Measurements from ENCODE around the gene MKKS.
A peak's percentile ranks its signal among the peaks of the same experiment; 100 is the strongest.

MKKS gene

GRCh38 chr20:10449270-10449669, 15.2 kb upstream of the MKKS start:
- no peak overlapping the region for H3K4me2 ChIP-seq (ENCODE audit: insufficient read depth, low read length)
- peaks cover 48% of the 10 kb centered on the region for H3K4me1 ChIP-seq (ENCODE audit: insufficient read depth, low read length)
- H2AFZ ChIP-seq (ENCODE audit: low read depth, low read length), result no peak overlapping the region
- DNase-seq (no peak), ATAC-seq (ENCODE audit: insufficient read depth, low read depth) (no peak)
- H3K36me3 ChIP-seq (ENCODE audit: insufficient read depth, low read length), result 0 out of 2 replicates have a peak, but pooled peaks cover 3% of the 10 kb centered on the region
- H3K4me3 ChIP-seq (ENCODE audit: low read depth in 1 of 2, low read length in 2 of 2), result no peak overlapping the region
- TF ChIP-seq CTCF (IDR thresholded peaks at IDR 0.05; ENCODE audit: borderline replicate concordance, extremely low read depth, low read length, poor library complexity, severe bottlenecking), result no peak
- H3K79me2 ChIP-seq (ENCODE audit: insufficient read depth, low read length), result peaks cover 75% of the 10 kb centered on the region
- H3K27me3 ChIP-seq (ENCODE audit: insufficient read depth, low read length, poor library complexity), result no peaks in the 10 kb centered on the region
- peak overlapping the region; percentile 60; the same call in 1 of the 2 replicates for H3K27ac ChIP-seq (ENCODE audit: low read length)
- H3K9ac ChIP-seq (ENCODE audit: low read depth, low read length), result no peak overlapping the region
- H3K9me3 ChIP-seq (ENCODE audit: insufficient read depth, low read length, severe bottlenecking), result no peaks in the 10 kb centered on the region
- no peaks in the 10 kb centered on the region for H4K20me1 ChIP-seq (ENCODE audit: insufficient read depth, low read length)

GRCh38 chr20:10448270-10449156, 14.5 kb upstream of the MKKS start:
- Histone ChIP-seq H3K4me1 (ENCODE audit: insufficient read depth, low read length) (peaks cover 40% of the 10 kb centered on the region), H3K4me2 (ENCODE audit: insufficient read depth, low read length) (no peak overlapping the region), H3K27me3 (ENCODE audit: insufficient read depth, low read length, poor library complexity) (no peaks in the 10 kb centered on the region), H2AFZ (ENCODE audit: low read depth, low read length) (no peak overlapping the region), H3K36me3 (ENCODE audit: insufficient read depth, low read length) (0 out of 2 replicates have a peak, but pooled peaks cover 3% of the 10 kb centered on the region), H3K27ac (ENCODE audit: low read length) (peak overlapping the region; percentile 88), H4K20me1 (ENCODE audit: insufficient read depth, low read length) (no peaks in the 10 kb centered on the region), H3K9me3 (ENCODE audit: insufficient read depth, low read length, severe bottlenecking) (no peaks in the 10 kb centered on the region), H3K9ac (ENCODE audit: low read depth, low read length) (no peak overlapping the region), H3K79me2 (ENCODE audit: insufficient read depth, low read length) (peaks cover 71% of the 10 kb centered on the region), H3K4me3 (ENCODE audit: low read depth in 1 of 2, low read length in 2 of 2) (no peak overlapping the region)
- no peak for DNase-seq
- ATAC-seq (ENCODE audit: insufficient read depth, low read depth), result no peak
- no peak for TF ChIP-seq CTCF (IDR thresholded peaks at IDR 0.05; ENCODE audit: borderline replicate concordance, extremely low read depth, low read length, poor library complexity, severe bottlenecking)
- no peak for TF ChIP-seq EZH2 (IDR thresholded peaks at IDR 0.05; ENCODE audit: borderline replicate concordance, low read depth, low read length, severe bottlenecking)

- TF ChIP-seq EZH2 (IDR thresholded peaks at IDR 0.05; ENCODE audit: borderline replicate concordance, low read depth, low read length, severe bottlenecking), result no peak
- TF ChIP-seq CTCF (IDR thresholded peaks at IDR 0.05; ENCODE audit: borderline replicate concordance, extremely low read depth, low read length, poor library complexity, severe bottlenecking), result peak; percentile 53
- peak; percentile 85 for DNase-seq
- Histone ChIP-seq H2AFZ (ENCODE audit: low read depth, low read length) (peak overlapping the region; percentile 72), H4K20me1 (ENCODE audit: insufficient read depth, low read length) (no peaks in the 10 kb centered on the region), H3K36me3 (ENCODE audit: insufficient read depth, low read length) (0 out of 2 replicates have a peak, but pooled peaks cover 3% of the 10 kb centered on the region), H3K79me2 (ENCODE audit: insufficient read depth, low read length) (peaks cover 68% of the 10 kb centered on the region), H3K9ac (ENCODE audit: low read depth, low read length) (peak overlapping the region; percentile 60), H3K4me3 (ENCODE audit: low read depth in 1 of 2, low read length in 2 of 2) (peak overlapping the region; percentile 5 to 42; a peak in 3 of 4 replicates), H3K4me2 (ENCODE audit: insufficient read depth, low read length) (peak overlapping the region; percentile 60), H3K27ac (ENCODE audit: low read length) (peak overlapping the region; percentile 88), H3K4me1 (ENCODE audit: insufficient read depth, low read length) (peaks cover 30% of the 10 kb centered on the region), H3K27me3 (ENCODE audit: insufficient read depth, low read length, poor library complexity) (no peaks in the 10 kb centered on the region), H3K9me3 (ENCODE audit: insufficient read depth, low read length, severe bottlenecking) (no peaks in the 10 kb centered on the region)
- peak; percentile 99 for ATAC-seq (ENCODE audit: insufficient read depth, low read depth)
These were observed 13.0 kb upstream of the MKKS start for GRCh38 chr20:10447028-10447427.
